Right lobe of liver (tissue), 6 donors: ENCODE measurements around the gene NR2C2AP. TPM values are rescaled to one million over a fixed set of nuclear protein-coding genes. Genes with fewer than 3 reads are reported as not detected.

Source experiments
- ATAC-seq, 4 donors: fragments of 200-7000 bp; cut with Tn5 transposase; one replicate each; pipeline ENCODE4 v1.9.1; 2020; ENCODE audit warnings: mild to moderate bottlenecking in 4 of 4, moderate library complexity in 4 of 4
- DNase-seq, 3 donors: peaks; one replicate each; pipeline ENCODE4 v3.0.0-alpha.2; 2020
- H3K27ac ChIP-seq, 3 donors: fragments of 200-600 bp; one replicate each; pipeline ENCODE4 v1.8.0; 2022
- H3K27me3 ChIP-seq, 2 donors: fragments of 200-600 bp; one replicate each; pipeline ENCODE4 v1.8.0; 2022
- H3K36me3 ChIP-seq, 4 donors: fragments of 200-600 bp; sonication (generic) in 1 of 4; one replicate each; pipeline versions ENCODE4 v1.5.1 to v1.8.0; 2017 to 2022; ENCODE audit warnings: control low read depth in 1 of 4
- H3K4me1 ChIP-seq, 4 donors: fragments of 200-600 bp; sonication (generic) in 1 of 4; one replicate each; pipeline versions ENCODE4 v1.5.1 to v1.8.0; 2017 to 2022; ENCODE audit warnings: control low read depth in 1 of 4
- H3K4me3 ChIP-seq, 3 donors: fragments of 200-600 bp; one replicate each; pipeline ENCODE4 v1.8.0; 2022
- H3K9me3 ChIP-seq, 4 donors: fragments of 200-600 bp; sonication (generic) in 1 of 4; one replicate each; pipeline versions ENCODE4 v1.5.1 to v1.8.0; 2017 to 2022; ENCODE audit warnings: control low read depth in 1 of 4
- CTCF ChIP-seq, 4 donors: fragments of 200-600 bp in 3 of 4; fragments of 450-650 bp in 1 of 4; IDR thresholded peaks; one replicate each; pipeline versions ENCODE4 v1.5.1 to v1.8.0; 2016 to 2022; ENCODE audit warnings: antibody characterized with exemption in 4 of 4, mild to moderate bottlenecking in 2 of 4
- POLR2A ChIP-seq: fragments of 450-650 bp; IDR thresholded peaks from one replicate; pipeline ENCODE4 v1.6.1; 2017; ENCODE audit warnings: antibody characterized with exemption, mild to moderate bottlenecking
- WGBS: methylation state at CpG from one replicate; pipeline ENCODE4 v1.1.6; 2018; ENCODE audit warnings: low coverage, low lambda C conversion rate; ENCODE audit not compliant: insufficient coverage; ENCODE audit errors: missing lambda C conversion rate; 5-methylcytosine and 5-hydroxymethylcytosine counted together
- intact Hi-C, 2 donors: fragments of 100-400 bp; cut with DNase I; formaldehyde crosslinking; loops; one replicate each; pipeline versions ENCODE4 v1.11.2 to v1.14.1; 2022
- total RNA-seq, 6 experiments: library from RNA; depleted of rRNA in 2 of 6; stranded (reverse); fragments of >200 nt in 2 of 6; fragmentation: NEBNext Ultra II Directional in 3 of 6; extraction: Animal tissue kit (Norgen Biotek cat#: 25700) in 3 of 6; gene quantifications; one replicate each; pipeline versions ENCODE4 v1.1.0 to v1.2.4, GENCODE V29; 2016 to 2023
- donor health status: DM: no; HTN: yes; CAD: no.
- donor health status: DM: no; HTN: no; CAD: no.
- donor health status: DM: no; HTN: no; CAD: no.
- donor health status: DM: no; HTN: yes; CAD: no.
- donor health status: DM: no; HTN: yes; CAD: no.

NR2C2AP gene
- total RNA-seq, 6 experiments from 2014 or later, result 2.6 to 11.3 (median 5.4) TPM

GRCh38 chr19:19213426-19214158, 10.4 kb upstream of the NR2C2AP start:
- ATAC-seq, result no peak
- DNase-seq, result no peak
- Histone ChIP-seq H3K4me1 (no peaks in the 10 kb centered on the region), H3K27ac (no peak overlapping the region), H3K9me3 (no peaks in the 10 kb centered on the region), H3K27me3 (no peaks in the 10 kb centered on the region), H3K4me3 (no peak overlapping the region), H3K36me3 (no peaks in the 10 kb centered on the region)
- intact Hi-C loops, result no loop called here
- no peak for TF ChIP-seq POLR2A
- TF ChIP-seq CTCF (IDR thresholded peaks at IDR 0.05), result no peak
- 25% methylated on average over 9 of the region's 21 CpGs for WGBS

DNA sequence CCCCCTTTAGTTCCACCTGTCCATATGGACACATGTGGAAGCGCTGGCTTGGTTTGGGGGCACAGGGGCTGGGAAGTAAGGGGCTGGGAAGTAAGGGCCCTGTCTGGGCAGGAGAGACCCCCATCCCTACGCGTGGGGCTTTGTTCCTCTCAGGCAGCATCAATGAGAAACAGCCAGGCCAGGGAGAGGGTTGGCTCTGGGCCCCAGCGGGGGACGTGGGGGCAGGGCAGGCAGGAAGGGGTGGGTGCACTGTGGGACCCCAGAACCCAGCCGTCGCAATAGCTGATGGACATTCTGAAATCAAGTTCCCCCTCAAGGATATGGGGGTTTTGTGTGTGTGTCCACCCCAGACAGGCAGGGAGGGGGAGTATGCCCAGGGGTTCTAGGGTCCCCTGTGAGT, 9.7 kb upstream of the NR2C2AP start:
- DNase-seq (no peak), ATAC-seq (no peak)
- WGBS, result 10% methylated on average over 6 of the region's 7 CpGs
- TF ChIP-seq CTCF (IDR thresholded peaks at IDR 0.05) (no peak), POLR2A (no peak)
- no peak overlapping the region for H3K27ac ChIP-seq
- no peaks in the 10 kb centered on the region for H3K27me3 ChIP-seq
- intact Hi-C loops, result no loop called here
- H3K9me3 ChIP-seq, result no peaks in the 10 kb centered on the region
- no peaks in the 10 kb centered on the region for H3K36me3 ChIP-seq
- H3K4me1 ChIP-seq, result no peaks in the 10 kb centered on the region
- H3K4me3 ChIP-seq, result no peak overlapping the region

- Histone ChIP-seq H3K9me3 (no peaks in the 10 kb centered on the region), H3K27me3 (no peaks in the 10 kb centered on the region), H3K36me3 (no peaks in the 10 kb centered on the region), H3K27ac (no peak within 1 kb of the TSS), H3K4me3 (no peak within 1 kb of the TSS), H3K4me1 (no peaks in the 10 kb centered on the region)
- WGBS, result 7% methylated on average over 43 of the region's 54 CpGs
- ATAC-seq (no peak), DNase-seq (no peak)
- intact Hi-C loops, result no loop called here
- no peak for TF ChIP-seq CTCF (IDR thresholded peaks at IDR 0.05)
- no peak for TF ChIP-seq POLR2A
Measured at GRCh38 chr19:19211499-19212420, 8.5 kb upstream of the NR2C2AP start, which contains the start of gene NCAN. NCAN (plus strand) TSS chr19:19211958; CDS start chr19:19216954, 4,996 bp downstream.

DNA sequence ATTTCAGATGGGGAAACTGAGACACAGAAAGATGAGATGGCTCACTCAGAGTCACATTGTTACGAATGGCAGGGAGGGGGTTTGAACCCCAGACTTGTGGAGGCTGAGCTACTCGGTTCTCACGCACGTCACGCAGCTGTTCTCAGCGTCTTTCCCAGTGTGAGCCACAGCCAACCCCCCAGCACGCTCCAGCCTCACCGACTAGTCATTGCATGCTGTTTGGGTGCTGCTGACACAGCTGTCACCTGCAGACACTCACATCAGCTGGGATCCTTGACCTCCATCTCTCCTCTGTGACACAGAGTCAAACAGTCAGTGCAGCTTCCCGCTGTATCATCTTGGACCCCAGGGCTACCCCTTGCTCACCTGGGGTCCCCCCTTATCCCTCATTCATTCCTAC, 6.2 kb upstream of the NR2C2AP start:
- no peak overlapping the region for H3K27ac ChIP-seq
- WGBS, result 73% methylated on average over 1 of the region's 9 CpGs
- intact Hi-C loops, result no loop called here

More for the DNA sequence above, 6.2 kb upstream of the NR2C2AP start:
- DNase-seq (no peak), ATAC-seq (no peak)
- H3K4me1 ChIP-seq, result no peaks in the 10 kb centered on the region
- H3K9me3 ChIP-seq, result no peaks in the 10 kb centered on the region
- TF ChIP-seq CTCF (IDR thresholded peaks at IDR 0.05) (no peak), POLR2A (no peak)
- H3K27me3 ChIP-seq, result no peaks in the 10 kb centered on the region
- no peak overlapping the region for H3K4me3 ChIP-seq
- H3K36me3 ChIP-seq, result no peaks in the 10 kb centered on the region
